SK-N-SH (cell line): ENCODE measurements around the gene FGF19.

ENCODE experiments used
- CTCF ChIP-seq: fragments of 200-600 bp; sonication (generic); IDR thresholded peaks from 2 replicates; pipeline ENCODE4 v1.6.1; 2017; ENCODE audit warnings: antibody characterized with exemption, mild to moderate bottlenecking, moderate library complexity
- EP300 ChIP-seq, 2 experiments: IDR thresholded peaks; 2 replicates each; pipeline versions ENCODE4 v1.4.0 to v1.6.1; 2012; ENCODE audit warnings: borderline replicate concordance in 1 of 2, low read depth in 1 of 2, low read length in 1 of 2
- JUND ChIP-seq: IDR thresholded peaks from 2 replicates; pipeline ENCODE4 v1.4.0; 2012
- MAX ChIP-seq: IDR thresholded peaks from 2 replicates; pipeline ENCODE4 v1.4.0; 2012; ENCODE audit warnings: low read depth
- SIN3A ChIP-seq: IDR thresholded peaks from 2 replicates; pipeline ENCODE4 v1.6.1; 2012; ENCODE audit warnings: low read depth, mild to moderate bottlenecking, low read length, moderate library complexity, borderline replicate concordance
- TAF1 ChIP-seq: IDR thresholded peaks from 2 replicates; pipeline ENCODE4 v1.6.1; 2012; ENCODE audit warnings: low read depth, mild to moderate bottlenecking, low read length, moderate library complexity, borderline replicate concordance
- USF2 ChIP-seq: fragments of 150-350 bp; IDR thresholded peaks from 2 replicates; pipeline ENCODE4 v1.6.1; 2017; ENCODE audit warnings: antibody characterized with exemption, low read length, low read depth, borderline replicate concordance

GRCh38 chr11:69705901-69706787 lies 2.3 kb upstream of the FGF19 start:
- no peak for TF ChIP-seq CTCF
- no peak for TF ChIP-seq SIN3A
- no peak for TF ChIP-seq TAF1
- no peak for TF ChIP-seq JUND
- no peak for TF ChIP-seq USF2
- no peak for TF ChIP-seq MAX
- no peak for TF ChIP-seq EP300 (IDR thresholded peaks at IDR 0.05; ENCODE audit: borderline replicate concordance in 1 of 2, low read depth in 1 of 2, low read length in 1 of 2)
